GM13977 (cell line): ENCODE results near the gene LSM10.

Experiments
- DNase-seq: peaks from one replicate; pipeline ENCODE4 v3.0.0; 2012; ENCODE audit warnings: low spot score
- in situ Hi-C: fragments of 300-500 bp; cut with MboI; formaldehyde crosslinking; loops from one replicate; pipeline ENCODE4 v1.12.0; 2022; ENCODE audit warnings: low sequenced_read_pairs, low pct_unique_long_range_greater_than_20kb, mixed read lengths, inconsistent platforms; ENCODE audit not compliant: unreplicated experiment
- TF ChIP-seq, protein P1 (sequence below): IDR thresholded peaks from 2 replicates; pipeline ENCODE4 v1.5.1; 2012; ENCODE audit warnings: mild to moderate bottlenecking, control low read depth; ENCODE audit not compliant: insufficient read depth; ENCODE audit errors: extremely low read depth, missing control alignments

Gene LSM10

GRCh38 chr1:36415661-36416326 lies 18.1 kb upstream of the LSM10 start:
- TF ChIP-seq, protein P1, sequence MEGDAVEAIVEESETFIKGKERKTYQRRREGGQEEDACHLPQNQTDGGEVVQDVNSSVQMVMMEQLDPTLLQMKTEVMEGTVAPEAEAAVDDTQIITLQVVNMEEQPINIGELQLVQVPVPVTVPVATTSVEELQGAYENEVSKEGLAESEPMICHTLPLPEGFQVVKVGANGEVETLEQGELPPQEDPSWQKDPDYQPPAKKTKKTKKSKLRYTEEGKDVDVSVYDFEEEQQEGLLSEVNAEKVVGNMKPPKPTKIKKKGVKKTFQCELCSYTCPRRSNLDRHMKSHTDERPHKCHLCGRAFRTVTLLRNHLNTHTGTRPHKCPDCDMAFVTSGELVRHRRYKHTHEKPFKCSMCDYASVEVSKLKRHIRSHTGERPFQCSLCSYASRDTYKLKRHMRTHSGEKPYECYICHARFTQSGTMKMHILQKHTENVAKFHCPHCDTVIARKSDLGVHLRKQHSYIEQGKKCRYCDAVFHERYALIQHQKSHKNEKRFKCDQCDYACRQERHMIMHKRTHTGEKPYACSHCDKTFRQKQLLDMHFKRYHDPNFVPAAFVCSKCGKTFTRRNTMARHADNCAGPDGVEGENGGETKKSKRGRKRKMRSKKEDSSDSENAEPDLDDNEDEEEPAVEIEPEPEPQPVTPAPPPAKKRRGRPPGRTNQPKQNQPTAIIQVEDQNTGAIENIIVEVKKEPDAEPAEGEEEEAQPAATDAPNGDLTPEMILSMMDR = no peak
- in situ Hi-C loops = loop anchor here (25.0 kb wide), 1 partner anchor 278 kb away; the partner anchor contains the start of genes COL8A2 and TRAPPC3
- DNase-seq = no peak

- in situ Hi-C loops = loop anchor here (25.0 kb wide), 1 partner anchor 277 kb away; the partner anchor contains the start of genes COL8A2 and TRAPPC3
- TF ChIP-seq, protein P1 = no peak
- DNase-seq = no peak
These were observed 16.7 kb upstream of the LSM10 start for GRCh38 chr1:36414384-36414783.

DNA sequence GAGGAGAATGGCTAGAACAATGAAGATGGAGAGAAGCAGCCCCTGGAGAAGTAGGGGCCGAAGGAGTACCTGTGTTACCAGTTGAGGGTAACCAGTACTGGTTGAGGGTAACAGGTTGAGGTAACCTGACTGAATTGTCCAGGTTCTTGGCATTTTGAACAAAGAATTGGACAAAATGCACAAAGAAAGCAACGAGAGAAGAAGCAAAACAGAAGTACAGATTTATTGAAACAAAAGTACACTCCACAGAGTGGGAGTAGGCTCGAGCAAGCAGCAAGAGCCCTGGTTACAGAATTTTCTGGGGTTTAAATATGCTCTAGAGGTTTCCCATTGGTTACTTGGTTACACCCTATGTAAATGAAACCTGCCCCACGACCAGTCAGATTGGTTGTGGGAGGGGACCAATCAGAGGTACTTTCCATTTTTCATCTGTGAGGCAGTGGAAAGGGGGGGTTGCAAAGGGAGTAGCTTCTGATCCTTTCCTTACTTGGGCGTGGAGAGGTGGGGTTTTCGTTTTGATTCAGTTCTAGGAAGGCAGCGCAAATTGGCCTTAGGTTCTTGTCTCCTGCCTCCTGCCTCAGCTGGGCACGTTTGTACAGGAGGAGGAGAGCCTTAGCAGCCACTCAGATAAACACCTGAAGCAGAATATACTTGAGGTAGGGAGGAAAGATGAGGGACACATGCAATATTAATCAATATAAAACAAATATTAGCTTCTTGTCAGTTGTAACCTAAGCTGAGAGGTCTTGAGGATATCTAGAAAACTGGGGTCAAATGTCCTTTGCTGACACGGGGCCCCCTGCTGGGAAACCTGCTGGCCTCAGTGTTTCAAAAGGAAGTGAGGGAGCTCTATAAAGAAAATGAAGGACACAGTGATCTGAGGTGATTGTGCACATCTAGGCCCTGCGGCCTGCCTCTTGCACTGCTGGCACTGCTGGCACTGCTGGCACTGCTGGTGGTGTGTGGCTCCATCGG lies 14.3 kb upstream of the LSM10 start:
- TF ChIP-seq, protein P1 = peak; percentile 2
- in situ Hi-C loops = loop anchor here (25.0 kb wide), 1 partner anchor 275 kb away; the partner anchor contains the start of genes COL8A2 and TRAPPC3
- DNase-seq = no peak

DNA sequence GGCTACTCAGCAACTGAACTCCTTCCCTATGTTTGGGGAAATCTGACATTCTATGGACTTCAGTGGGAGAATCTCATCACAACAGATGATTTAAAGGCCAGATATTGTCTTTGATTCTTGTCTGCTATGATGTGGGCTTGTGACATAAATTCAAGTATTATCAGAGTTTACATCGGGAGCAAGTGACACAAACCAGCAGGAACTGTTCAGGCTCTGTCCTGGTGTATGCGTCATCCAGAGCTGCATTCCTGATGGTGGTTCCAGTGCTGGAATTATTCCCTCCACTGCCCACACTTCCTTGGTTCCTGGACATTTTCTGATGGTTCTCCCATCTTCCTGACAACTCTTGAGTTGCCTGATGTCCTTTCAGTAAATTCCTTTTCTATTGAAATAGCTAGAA lies 10.8 kb upstream of the LSM10 start:
- DNase-seq = no peak
- in situ Hi-C loops = loop anchor here (25.0 kb wide), 1 partner anchor 271 kb away; the partner anchor contains the start of genes COL8A2 and TRAPPC3
- TF ChIP-seq, protein P1 = no peak

DNA sequence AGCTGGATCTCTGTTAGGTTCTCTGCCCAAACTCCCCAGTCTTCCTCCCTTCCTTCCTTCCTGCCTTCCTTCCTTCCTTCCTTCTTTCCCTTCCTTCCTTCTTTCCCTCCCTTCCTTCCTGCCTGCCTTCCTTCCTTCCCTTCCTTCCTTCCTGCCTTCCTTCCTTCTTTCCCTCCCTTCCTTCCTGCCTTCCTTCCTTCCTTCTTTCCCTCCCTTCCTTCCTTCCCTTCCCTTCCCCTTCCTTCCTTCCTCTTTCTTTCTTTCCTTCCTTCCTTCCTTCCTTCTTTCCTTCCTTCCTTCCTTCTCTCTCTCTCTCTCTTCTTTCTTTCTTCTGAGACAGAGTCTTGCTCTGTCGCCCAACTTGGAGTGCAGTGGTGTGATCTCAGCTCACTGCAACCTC lies 8.7 kb upstream of the LSM10 start:
- in situ Hi-C loops = loop anchor here (25.0 kb wide), 1 partner anchor 269 kb away; the partner anchor contains the start of genes COL8A2 and TRAPPC3
- DNase-seq = no peak
- TF ChIP-seq, protein P1 = no peak

DNA sequence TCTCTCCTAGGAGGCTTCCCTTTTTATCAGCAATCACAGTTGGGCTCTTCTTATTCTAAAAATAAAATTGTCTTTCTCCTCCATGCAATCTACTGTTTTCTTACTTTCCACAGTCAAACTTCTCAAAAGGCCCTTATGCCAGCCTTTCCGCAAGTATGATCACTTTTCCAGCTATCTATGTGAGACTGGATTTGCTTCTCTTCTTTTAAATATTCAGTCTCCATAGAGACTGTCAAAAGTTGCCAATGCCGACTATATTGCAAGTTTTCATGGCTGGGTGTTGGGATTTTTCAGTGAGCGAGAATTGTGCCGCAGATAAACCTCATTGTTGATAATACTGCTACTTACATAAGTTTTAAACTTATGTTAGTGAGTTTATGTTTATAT lies 4.8 kb upstream of the LSM10 start:
- no peak for DNase-seq
- in situ Hi-C loops = loop anchor here (25.0 kb wide), 1 partner anchor 265 kb away; the partner anchor contains the start of genes COL8A2 and TRAPPC3
- TF ChIP-seq, protein P1 = no peak
